ENCODE data around the gene C1QTNF3.
"Not testable (repeated sequence)": the region's sequence is repeated elsewhere in the genome, so short reads cannot be mapped to it uniquely, and the experiment has no call there.

- not testable (repeated sequence) for TF ChIP-seq CTCF (IDR thresholded peaks at IDR 0.05); POLR2A (IDR thresholded peaks at IDR 0.05; ENCODE audit: low read depth); POLR2AphosphoS5 (IDR thresholded peaks at IDR 0.05)
Observed at GRCh38 chr5:34074071-34074470, 31.1 kb upstream of the C1QTNF3 start.

All from esophagus muscularis mucosa (tissue), 3 donors.